ENCODE measurements around the gene SETD1A.
"Not testable (repeated sequence)": the region's sequence is repeated elsewhere in the genome, so short reads cannot be mapped to it uniquely, and the experiment has no call there.

GRCh38 chr16:31011815-31012214 lies 54.3 kb downstream of the SETD1A start:
- TF ChIP-seq, protein P1, sequence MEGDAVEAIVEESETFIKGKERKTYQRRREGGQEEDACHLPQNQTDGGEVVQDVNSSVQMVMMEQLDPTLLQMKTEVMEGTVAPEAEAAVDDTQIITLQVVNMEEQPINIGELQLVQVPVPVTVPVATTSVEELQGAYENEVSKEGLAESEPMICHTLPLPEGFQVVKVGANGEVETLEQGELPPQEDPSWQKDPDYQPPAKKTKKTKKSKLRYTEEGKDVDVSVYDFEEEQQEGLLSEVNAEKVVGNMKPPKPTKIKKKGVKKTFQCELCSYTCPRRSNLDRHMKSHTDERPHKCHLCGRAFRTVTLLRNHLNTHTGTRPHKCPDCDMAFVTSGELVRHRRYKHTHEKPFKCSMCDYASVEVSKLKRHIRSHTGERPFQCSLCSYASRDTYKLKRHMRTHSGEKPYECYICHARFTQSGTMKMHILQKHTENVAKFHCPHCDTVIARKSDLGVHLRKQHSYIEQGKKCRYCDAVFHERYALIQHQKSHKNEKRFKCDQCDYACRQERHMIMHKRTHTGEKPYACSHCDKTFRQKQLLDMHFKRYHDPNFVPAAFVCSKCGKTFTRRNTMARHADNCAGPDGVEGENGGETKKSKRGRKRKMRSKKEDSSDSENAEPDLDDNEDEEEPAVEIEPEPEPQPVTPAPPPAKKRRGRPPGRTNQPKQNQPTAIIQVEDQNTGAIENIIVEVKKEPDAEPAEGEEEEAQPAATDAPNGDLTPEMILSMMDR (optimal IDR thresholded peaks at IDR 0.05 in 1 of 3, IDR thresholded peaks at IDR 0.05 in 1 of 3, conservative IDR thresholded peaks at IDR 0.05 in 1 of 3; ENCODE audit: extremely low read depth in 1 of 3, insufficient read depth in 2 of 3, low read length in 3 of 3) = not testable (repeated sequence)
- TF ChIP-seq EZH2 (IDR thresholded peaks at IDR 0.05; ENCODE audit: low read length) = not testable (repeated sequence)

All from keratinocyte (primary cell).